SK-N-MC (cell line): ENCODE measurements around the gene PAOX.

ENCODE experiments used
- EZH2 ChIP-seq: fragments of 200-600 bp; sonication (generic); IDR thresholded peaks from one replicate; pipeline ENCODE4 v1.6.1; 2017; ENCODE audit warnings: antibody characterized with exemption
- FOXP2 ChIP-seq: optimal IDR thresholded peaks from 2 replicates; pipeline ENCODE3; 2011; ENCODE audit warnings: mild to moderate bottlenecking, moderate library complexity; ENCODE audit not compliant: insufficient read depth; ENCODE audit errors: extremely low read length, control extremely low read depth
- POLR2AphosphoS5 ChIP-seq: IDR thresholded peaks from 2 replicates; pipeline ENCODE4 v1.6.1; 2012; ENCODE audit warnings: mild to moderate bottlenecking, low read depth, low read length, borderline replicate concordance

DNA sequence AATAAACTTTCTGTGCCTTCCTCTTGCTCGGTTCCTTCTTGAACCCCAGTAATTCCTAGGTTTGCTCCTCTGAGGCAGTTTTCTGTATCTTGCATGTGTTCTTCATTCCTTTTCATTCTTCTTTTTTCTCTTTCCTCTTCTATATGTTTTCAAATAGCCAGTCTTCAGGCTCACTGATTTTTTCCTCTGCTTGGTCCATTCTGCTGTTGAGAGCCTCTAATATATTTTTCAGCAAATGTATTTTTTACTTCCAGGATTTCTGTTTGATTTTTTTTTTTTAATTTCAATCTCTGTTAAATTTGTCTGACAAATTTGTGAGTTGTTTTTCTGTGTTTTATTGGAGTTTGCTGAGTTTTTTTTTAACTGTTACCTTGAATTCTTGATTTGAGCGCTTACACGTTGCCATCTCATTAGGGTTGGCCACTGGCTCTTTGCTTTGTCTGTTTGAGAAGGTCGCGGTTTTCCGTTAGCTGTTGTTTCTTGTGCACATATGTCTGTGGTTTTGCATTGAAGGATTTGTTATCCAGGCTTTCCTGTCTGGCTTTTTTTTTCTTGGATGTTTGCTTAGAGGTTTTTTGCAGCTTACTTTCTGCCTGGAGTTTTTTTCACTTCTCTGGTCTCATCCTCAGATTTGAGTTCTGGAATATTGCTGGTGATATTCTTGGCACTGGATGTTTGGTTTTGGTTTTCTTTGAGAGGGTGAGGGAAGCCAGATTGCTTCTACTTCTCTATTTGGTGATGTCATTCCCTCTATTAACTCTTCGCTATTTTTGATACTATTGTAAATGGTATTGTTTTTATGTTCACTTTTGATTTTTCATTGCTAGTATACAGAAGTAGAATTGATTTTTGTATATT is 32.7 kb downstream of the PAOX start:
- TF ChIP-seq EZH2 (no peak), FOXP2 (no peak), POLR2AphosphoS5 (no peak)
